OCI-LY3 (cell line): ENCODE data around the gene AOX1.

Source experiments
- H2AFZ ChIP-seq: fragments of 200-600, 300-600 bp; shearing (Covaris generic); 2 replicates; pipeline ENCODE4 v1.6.0; 2014; ENCODE audit warnings: antibody characterized with exemption, low read depth, low read length
- H3K27ac ChIP-seq: fragments of 200-600, 300-600 bp; sonication (generic); 2 replicates; pipeline ENCODE4 v1.5.1; 2014; ENCODE audit warnings: mild to moderate bottlenecking, low read length, moderate library complexity, mixed read lengths
- H3K27me3 ChIP-seq: fragments of 200-600, 300-600 bp; sonication (generic); 2 replicates; pipeline ENCODE4 v1.6.1; 2014; ENCODE audit warnings: low read depth, low read length, mixed read lengths
- H3K36me3 ChIP-seq: fragments of 200-600, 300-600 bp; sonication (generic); replicated peaks from 2 replicates; pipeline ENCODE3; 2014; ENCODE audit warnings: low read depth, low read length, mixed read lengths
- H3K4me1 ChIP-seq: fragments of 300-600, 200-600 bp; sonication (generic); 2 replicates; pipeline ENCODE4 v1.6.1; 2014; ENCODE audit warnings: low read length, mixed read lengths
- H3K4me2 ChIP-seq: fragments of 200-600, 300-600 bp; sonication (generic); 2 replicates; pipeline ENCODE4 v1.6.1; 2014; ENCODE audit warnings: low read length, mixed read lengths
- H3K4me3 ChIP-seq: fragments of 300-600, 200-600 bp; sonication (generic); 2 replicates; pipeline ENCODE4 v1.5.1; 2014; ENCODE audit warnings: antibody characterized with exemption, mild to moderate bottlenecking, low read length, moderate library complexity
- H3K79me2 ChIP-seq: fragments of 300-600, 200-600 bp; shearing (Covaris generic); 2 replicates; pipeline ENCODE4 v1.6.1; 2014; ENCODE audit warnings: mild to moderate bottlenecking, low read length, mixed read lengths
- H3K9ac ChIP-seq: fragments of 300-600, 200-600 bp; shearing (Covaris generic); 2 replicates; pipeline ENCODE4 v1.6.0; 2014; ENCODE audit warnings: mild to moderate bottlenecking, low read length, moderate library complexity
- H3K9me3 ChIP-seq: fragments of 200-600, 300-600 bp; shearing (Covaris generic); 2 replicates; pipeline ENCODE4 v1.6.1; 2014; ENCODE audit warnings: low read length, mixed read lengths; ENCODE audit not compliant: insufficient read depth
- H4K20me1 ChIP-seq: fragments of 200-600, 300-600 bp; sonication (generic); 2 replicates; pipeline ENCODE4 v1.6.1; 2016; ENCODE audit warnings: low read length, mixed read lengths; ENCODE audit not compliant: insufficient read depth
- EZH2phosphoT487 ChIP-seq: fragments of 200-600 bp; shearing (Covaris generic); IDR thresholded peaks from 2 replicates; pipeline ENCODE4 v1.6.1; 2018; ENCODE audit warnings: antibody characterized with exemption, mixed run types, low read depth
- TF ChIP-seq, protein P1 (sequence below): fragments of 200-600, 300-600 bp; sonication (generic); IDR thresholded peaks from 2 replicates; pipeline ENCODE4 v1.5.1; 2014; ENCODE audit warnings: antibody characterized with exemption, low read length, low read depth

The AOX1 gene

DNA sequence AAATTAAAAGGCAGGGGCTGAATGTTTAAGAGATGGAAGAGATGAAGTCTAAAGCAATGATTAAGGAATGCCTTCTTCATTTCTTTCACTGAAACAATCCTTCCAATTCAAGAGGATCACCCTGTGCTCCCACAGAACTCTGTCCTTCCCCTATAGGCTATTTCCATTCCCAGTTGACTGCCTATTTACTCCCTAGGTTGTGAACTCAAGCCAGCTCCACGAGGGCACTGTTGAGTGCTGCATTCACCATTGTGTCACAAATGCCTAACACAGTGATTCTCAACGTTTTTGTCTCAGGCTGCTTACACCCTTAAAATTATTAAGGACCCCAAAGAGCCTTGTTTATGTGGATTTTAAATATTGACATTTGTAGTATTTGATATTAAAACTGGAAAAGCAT lies 112.4 kb downstream of the AOX1 start:
- no peak overlapping the region for H3K9ac ChIP-seq
- no peaks in the 10 kb centered on the region for H3K36me3 ChIP-seq
- TF ChIP-seq, protein P1, sequence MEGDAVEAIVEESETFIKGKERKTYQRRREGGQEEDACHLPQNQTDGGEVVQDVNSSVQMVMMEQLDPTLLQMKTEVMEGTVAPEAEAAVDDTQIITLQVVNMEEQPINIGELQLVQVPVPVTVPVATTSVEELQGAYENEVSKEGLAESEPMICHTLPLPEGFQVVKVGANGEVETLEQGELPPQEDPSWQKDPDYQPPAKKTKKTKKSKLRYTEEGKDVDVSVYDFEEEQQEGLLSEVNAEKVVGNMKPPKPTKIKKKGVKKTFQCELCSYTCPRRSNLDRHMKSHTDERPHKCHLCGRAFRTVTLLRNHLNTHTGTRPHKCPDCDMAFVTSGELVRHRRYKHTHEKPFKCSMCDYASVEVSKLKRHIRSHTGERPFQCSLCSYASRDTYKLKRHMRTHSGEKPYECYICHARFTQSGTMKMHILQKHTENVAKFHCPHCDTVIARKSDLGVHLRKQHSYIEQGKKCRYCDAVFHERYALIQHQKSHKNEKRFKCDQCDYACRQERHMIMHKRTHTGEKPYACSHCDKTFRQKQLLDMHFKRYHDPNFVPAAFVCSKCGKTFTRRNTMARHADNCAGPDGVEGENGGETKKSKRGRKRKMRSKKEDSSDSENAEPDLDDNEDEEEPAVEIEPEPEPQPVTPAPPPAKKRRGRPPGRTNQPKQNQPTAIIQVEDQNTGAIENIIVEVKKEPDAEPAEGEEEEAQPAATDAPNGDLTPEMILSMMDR = no peak
- TF ChIP-seq EZH2phosphoT487 = no peak
- H3K27me3 ChIP-seq = peaks cover 8% of the 10 kb centered on the region; the same call in 1 of the 2 replicates
- H4K20me1 ChIP-seq = no peaks in the 10 kb centered on the region
- no peaks in the 10 kb centered on the region for H3K79me2 ChIP-seq
- no peak overlapping the region for H3K4me2 ChIP-seq
- peaks cover 3% of the 10 kb centered on the region; the same call in 1 of the 2 replicates for H3K9me3 ChIP-seq
- H2AFZ ChIP-seq = no peak overlapping the region
- peaks cover 8% of the 10 kb centered on the region for H3K4me1 ChIP-seq
- H3K27ac ChIP-seq = no peak overlapping the region
- no peak overlapping the region for H3K4me3 ChIP-seq

DNA sequence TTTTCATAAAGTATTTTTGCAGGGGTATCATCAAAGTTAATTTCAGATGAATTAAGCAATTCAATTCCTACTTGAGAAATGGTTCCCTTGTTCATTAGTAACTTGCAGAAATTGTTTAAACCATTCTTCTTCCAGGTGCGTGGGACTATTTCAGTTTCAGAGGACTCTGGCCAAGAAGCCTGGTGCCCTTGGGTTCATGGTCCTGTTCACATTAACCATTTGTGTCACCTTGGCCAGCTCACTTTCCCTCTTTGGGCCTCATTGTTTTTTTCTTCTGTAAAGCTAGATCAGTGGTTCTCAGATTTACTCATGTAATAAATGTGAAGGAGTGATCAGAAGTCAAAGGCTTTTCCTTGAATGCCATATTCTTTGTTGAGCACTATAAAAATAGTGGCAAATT lies 113.5 kb downstream of the AOX1 start:
- no peaks in the 10 kb centered on the region for H3K36me3 ChIP-seq
- peaks cover 11% of the 10 kb centered on the region for H3K4me1 ChIP-seq
- peaks cover 8% of the 10 kb centered on the region; the same call in 1 of the 2 replicates for H3K27me3 ChIP-seq
- H4K20me1 ChIP-seq = no peaks in the 10 kb centered on the region
- TF ChIP-seq, protein P1 = no peak
- no peak for TF ChIP-seq EZH2phosphoT487
- H2AFZ ChIP-seq = no peak overlapping the region
- H3K9me3 ChIP-seq = peaks cover 3% of the 10 kb centered on the region; the same call in 1 of the 2 replicates
- H3K4me3 ChIP-seq = no peak overlapping the region
- H3K27ac ChIP-seq = no peak overlapping the region
- no peaks in the 10 kb centered on the region for H3K79me2 ChIP-seq
- H3K9ac ChIP-seq = no peak overlapping the region
- H3K4me2 ChIP-seq = no peak overlapping the region

DNA sequence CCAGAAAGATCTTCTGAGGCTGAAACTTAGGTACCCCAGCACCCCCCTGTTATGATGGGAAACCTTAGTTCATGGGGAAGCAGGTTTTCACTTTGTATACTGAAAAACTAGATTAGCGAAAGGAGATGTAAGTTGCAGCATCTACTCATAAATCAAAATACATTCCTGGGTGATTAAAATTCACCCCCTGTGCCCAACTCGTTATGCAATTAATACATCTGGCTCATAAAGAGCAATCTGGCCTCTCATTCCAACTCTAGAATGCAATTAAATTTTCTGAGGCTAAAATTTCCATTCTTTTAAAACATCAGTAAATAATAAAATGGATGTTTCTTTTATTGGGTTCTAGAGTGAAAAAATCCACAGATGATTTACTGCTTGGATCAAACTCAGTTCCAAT lies 115.0 kb downstream of the AOX1 start:
- Histone ChIP-seq H3K9me3 (no peaks in the 10 kb centered on the region; the same call in 1 of the 2 replicates), H4K20me1 (no peaks in the 10 kb centered on the region), H3K36me3 (no peaks in the 10 kb centered on the region), H3K4me1 (peaks cover 11% of the 10 kb centered on the region), H3K27ac (no peak overlapping the region), H3K4me2 (no peak overlapping the region), H2AFZ (no peak overlapping the region), H3K9ac (no peak overlapping the region), H3K4me3 (no peak overlapping the region), H3K79me2 (no peaks in the 10 kb centered on the region), H3K27me3 (peaks cover 10% of the 10 kb centered on the region; the same call in 1 of the 2 replicates)
- no peak for TF ChIP-seq EZH2phosphoT487
- TF ChIP-seq, protein P1 = no peak

DNA sequence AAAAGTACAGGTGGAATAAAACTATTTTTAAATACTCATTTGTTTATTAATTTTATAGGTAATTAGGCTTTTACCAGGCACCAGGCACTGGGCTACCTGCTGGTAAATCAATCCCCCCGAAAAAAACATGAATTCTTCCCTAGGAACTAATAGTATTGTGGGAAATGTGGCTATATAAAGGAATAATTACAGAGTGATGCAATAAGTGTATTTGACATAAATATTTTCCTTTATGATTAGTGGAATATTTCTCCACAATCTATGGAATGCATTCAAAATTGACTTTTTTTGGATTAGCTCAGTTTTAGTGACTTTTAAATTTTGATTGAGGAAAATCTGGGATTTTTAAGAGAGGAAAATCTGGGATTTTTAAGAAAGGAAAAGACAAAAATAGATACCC lies 116.2 kb downstream of the AOX1 start:
- H3K9me3 ChIP-seq = no peaks in the 10 kb centered on the region
- no peaks in the 10 kb centered on the region for H4K20me1 ChIP-seq
- no peak overlapping the region for H2AFZ ChIP-seq
- H3K4me3 ChIP-seq = no peak overlapping the region
- H3K79me2 ChIP-seq = no peaks in the 10 kb centered on the region
- no peak overlapping the region for H3K9ac ChIP-seq
- peaks cover 10% of the 10 kb centered on the region; the same call in 1 of the 2 replicates for H3K27me3 ChIP-seq
- H3K27ac ChIP-seq = no peak overlapping the region
- H3K4me2 ChIP-seq = no peak overlapping the region
- H3K36me3 ChIP-seq = no peaks in the 10 kb centered on the region
- H3K4me1 ChIP-seq = peaks cover 11% of the 10 kb centered on the region
- TF ChIP-seq, protein P1 = no peak
- no peak for TF ChIP-seq EZH2phosphoT487
